Body of pancreas (tissue), 4 donors: ENCODE measurements around the gene QSOX1.

ENCODE experiments used
- CTCF ChIP-seq, 7 experiments: fragments of 450-650 bp in 4 of 7; fragments of 200-600 bp in 3 of 7; sonication (generic) in 3 of 7; IDR thresholded peaks; one replicate each; pipeline ENCODE4 v1.5.1; 2016 to 2019; ENCODE audit warnings: antibody characterized with exemption in 7 of 7
- POLR2A ChIP-seq, 3 donors: fragments of 450-650 bp; IDR thresholded peaks; one replicate each; pipeline ENCODE4 v1.6.1; 2016; ENCODE audit warnings: antibody characterized with exemption in 3 of 3, mild to moderate bottlenecking in 2 of 3

- TF ChIP-seq CTCF (IDR thresholded peaks at IDR 0.05) (no peak), POLR2A (IDR thresholded peaks at IDR 0.05) (no peak)
Measured at GRCh38 chr1:180195401-180195800, 40.7 kb downstream of the QSOX1 start.
